PC-3 (cell line): Measurements from ENCODE around the gene VAPA. TPM values are rescaled to one million over a fixed set of nuclear protein-coding genes. Genes with fewer than 3 reads are reported as not detected.

Experiments
- ATAC-seq: fragments of 200-7000 bp; cut with Tn5 transposase; 2 replicates; pipeline ENCODE4 v1.9.1; 2020; ENCODE audit warnings: mild to moderate bottlenecking, moderate library complexity
- BruUV-seq: library from RNA; stranded (reverse); fragments of 400-500 nt; replicated peaks from 2 replicates; lab custom pipeline; 2021; lab: Mats Ljungman, UMichigan
- CTCF ChIA-PET: fragments of 300-600 bp; sonication (Branson Sonifier 250); formaldehyde crosslinking; loops from one replicate; lab custom pipeline; 2022; ENCODE audit warnings: antibody characterized with exemption; lab: Charles Lee
- POLR2A ChIA-PET: fragments of 300-600 bp; sonication (Branson Sonifier 250); formaldehyde crosslinking; loops from one replicate; lab custom pipeline; 2022; ENCODE audit warnings: antibody characterized with exemption; ENCODE audit not compliant: unreplicated experiment; lab: Charles Lee
- DNase-seq: peaks from one replicate; pipeline ENCODE4 v3.0.0-alpha.2; 2015
- H2AFZ ChIP-seq: fragments of 300-600 bp; sonication (generic); 2 replicates; pipeline ENCODE4 v1.6.0; 2016; ENCODE audit warnings: antibody characterized with exemption, low read length
- H3F3A ChIP-seq: fragments of 300-600 bp; sonication (generic); one replicate; pipeline ENCODE4 v1.6.0; 2017; ENCODE audit warnings: antibody characterized with exemption, low read length, control low read depth, mild to moderate bottlenecking; ENCODE audit not compliant: unreplicated experiment
- H3K27ac ChIP-seq: fragments of 300-600 bp; sonication (generic); 2 replicates; pipeline ENCODE4 v1.5.1; 2016; ENCODE audit warnings: mild to moderate bottlenecking, low read length
- H3K27me3 ChIP-seq: fragments of 300-600 bp; sonication (generic); 2 replicates; pipeline ENCODE4 v1.6.1; 2016; ENCODE audit warnings: low read length, mixed read lengths
- H3K36me3 ChIP-seq: fragments of 300-600 bp; sonication (generic); 2 replicates; pipeline ENCODE4 v1.6.1; 2016; ENCODE audit warnings: low read depth, mixed run types, low read length, mixed read lengths
- H3K4me1 ChIP-seq: fragments of 300-600 bp; sonication (generic); 2 replicates; pipeline ENCODE4 v1.5.1; 2016; ENCODE audit warnings: low read length; ENCODE audit not compliant: insufficient read depth
- H3K4me2 ChIP-seq: fragments of 300-600 bp; sonication (generic); 2 replicates; pipeline ENCODE4 v1.6.0; 2016; ENCODE audit warnings: low read length
- H3K4me3 ChIP-seq: fragments of 300-600 bp; sonication (generic); 2 replicates; pipeline ENCODE4 v1.5.1; 2016; ENCODE audit warnings: mild to moderate bottlenecking, low read length, mixed read lengths
- H3K79me2 ChIP-seq: fragments of 300-600 bp; sonication (generic); 2 replicates; pipeline ENCODE4 v1.6.1; 2017; ENCODE audit warnings: low read length, mixed read lengths
- H3K9ac ChIP-seq: fragments of 300-600 bp; sonication (generic); 2 replicates; pipeline ENCODE4 v1.6.0; 2016; ENCODE audit warnings: mild to moderate bottlenecking, low read length
- H3K9me2 ChIP-seq: fragments of 300-600 bp; sonication (generic); replicated peaks from 2 replicates; pipeline ENCODE4 v1.6.1; 2016; ENCODE audit warnings: mixed run types, low read length, mixed read lengths
- H3K9me3 ChIP-seq: fragments of 300-600 bp; sonication (generic); 2 replicates; pipeline ENCODE4 v1.6.1; 2016; ENCODE audit warnings: low read length, mixed read lengths
- H4K20me1 ChIP-seq: fragments of 300-600 bp; sonication (generic); 2 replicates; pipeline ENCODE4 v1.6.1; 2016; ENCODE audit warnings: low read length, mixed read lengths
- CTCF ChIP-seq: fragments of 300-600 bp; sonication (generic); conservative IDR thresholded peaks from 2 replicates; pipeline ENCODE4 v1.5.1; 2017; ENCODE audit warnings: antibody characterized with exemption, low read depth, mild to moderate bottlenecking, low read length
- EZH2 ChIP-seq: fragments of 300-600 bp; sonication (generic); IDR thresholded peaks from one replicate; pipeline ENCODE4 v1.6.1; 2017; ENCODE audit warnings: antibody characterized with exemption, mild to moderate bottlenecking, low read length; ENCODE audit not compliant: unreplicated experiment
- EZH2phosphoT487 ChIP-seq: fragments of 300-600 bp; sonication (generic); IDR thresholded peaks from 2 replicates; pipeline ENCODE4 v1.6.1; 2018; ENCODE audit warnings: mild to moderate bottlenecking, antibody characterized with exemption, low read length, borderline replicate concordance
- intact Hi-C: fragments of 100-400 bp; cut with micrococcal nuclease; formaldehyde crosslinking; loops from 2 replicates; pipeline ENCODE4 v1.9.0; 2023
- total RNA-seq: library from RNA; depleted of rRNA; stranded (reverse); fragments of >200 nt; gene quantifications from 2 replicates; pipeline ENCODE4 v1.2.3, GENCODE V29; 2014

Gene VAPA
- total RNA-seq, 1 experiment from 2014 or later = 281 TPM

GRCh38 chr18:10002280-10002679 is 88.5 kb downstream of the VAPA start:
- ChIA-PET CTCF (no interaction called here), POLR2A (no interaction called here)
- H2AFZ ChIP-seq = no peak overlapping the region
- H3K4me2 ChIP-seq = no peak overlapping the region
- H3K36me3 ChIP-seq = no peaks in the 10 kb centered on the region
- no peaks in the 10 kb centered on the region for H3F3A ChIP-seq
- no peak overlapping the region for H3K9ac ChIP-seq
- no peaks in the 10 kb centered on the region for H3K4me1 ChIP-seq
- H3K79me2 ChIP-seq = no peaks in the 10 kb centered on the region
- intact Hi-C loops = no loop called here
- H3K9me2 ChIP-seq = no peaks in the 10 kb centered on the region
- H3K9me3 ChIP-seq = peaks cover 5% of the 10 kb centered on the region
- H3K27ac ChIP-seq = no peak overlapping the region
- H3K27me3 ChIP-seq = peaks cover 29% of the 10 kb centered on the region; the same call in 1 of the 2 replicates
- no TSS peak for BruUV-seq
- no peak for ATAC-seq
- no peak for TF ChIP-seq EZH2phosphoT487
- no peaks in the 10 kb centered on the region for H4K20me1 ChIP-seq
- no peak for DNase-seq
- H3K4me3 ChIP-seq = no peak overlapping the region

GRCh38 chr18:10003281-10003680 is 89.5 kb downstream of the VAPA start:
- Histone ChIP-seq H3K79me2 (no peaks in the 10 kb centered on the region), H3K36me3 (no peaks in the 10 kb centered on the region), H3K4me2 (no peak overlapping the region), H4K20me1 (no peaks in the 10 kb centered on the region), H3K27ac (no peak overlapping the region), H3K9me3 (peaks cover 5% of the 10 kb centered on the region), H3K9me2 (no peaks in the 10 kb centered on the region), H3K9ac (no peak overlapping the region), H3K4me1 (no peaks in the 10 kb centered on the region), H2AFZ (no peak overlapping the region), H3K4me3 (no peak overlapping the region), H3F3A (no peaks in the 10 kb centered on the region), H3K27me3 (peaks cover 29% of the 10 kb centered on the region; the same call in 1 of the 2 replicates)
- CTCF ChIA-PET = no interaction called here
- no peak for TF ChIP-seq CTCF
- TF ChIP-seq EZH2phosphoT487 = no peak
- TF ChIP-seq EZH2 = no peak
- POLR2A ChIA-PET = no interaction called here
- DNase-seq (no peak), ATAC-seq (no peak)
- intact Hi-C loops = no loop called here
- BruUV-seq = no TSS peak

- ATAC-seq (no peak), DNase-seq (no peak)
- Histone ChIP-seq H3K4me3 (no peak overlapping the region), H3K4me2 (no peak overlapping the region), H3K27ac (no peak overlapping the region), H3K9me3 (peaks cover 2% of the 10 kb centered on the region), H3K4me1 (no peaks in the 10 kb centered on the region), H3F3A (no peaks in the 10 kb centered on the region), H3K27me3 (peaks cover 29% of the 10 kb centered on the region; the same call in 1 of the 2 replicates), H3K9me2 (no peaks in the 10 kb centered on the region), H3K36me3 (no peaks in the 10 kb centered on the region), H2AFZ (no peak overlapping the region), H3K9ac (no peak overlapping the region), H3K79me2 (no peaks in the 10 kb centered on the region), H4K20me1 (no peaks in the 10 kb centered on the region)
- ChIA-PET POLR2A (no interaction called here), CTCF (no interaction called here)
- intact Hi-C loops = no loop called here
- no TSS peak for BruUV-seq
- TF ChIP-seq CTCF (no peak), EZH2 (no peak), EZH2phosphoT487 (no peak)
Observed at GRCh38 chr18:10003866-10004265, 90.0 kb downstream of the VAPA start.
